PFSK-1 (cell line): ENCODE data around the gene FH.

ENCODE experiments used
- FOXP2 ChIP-seq: optimal IDR thresholded peaks from 2 replicates; pipeline ENCODE3; 2011; ENCODE audit warnings: borderline replicate concordance, control low read depth, inconsistent platforms; ENCODE audit not compliant: insufficient read depth; ENCODE audit errors: extremely low read length, extremely low read depth
- POLR2AphosphoS5 ChIP-seq: IDR thresholded peaks from 2 replicates; pipeline ENCODE4 v1.6.1; 2012; ENCODE audit warnings: low read depth, mild to moderate bottlenecking, control low read depth, low read length, moderate library complexity
- SIN3A ChIP-seq: IDR thresholded peaks from 2 replicates; pipeline ENCODE4 v1.6.1; 2012; ENCODE audit warnings: mild to moderate bottlenecking, low read length, moderate library complexity, borderline replicate concordance; ENCODE audit not compliant: insufficient read depth
- TAF1 ChIP-seq: IDR thresholded peaks from 2 replicates; pipeline ENCODE4 v1.6.1; 2012; ENCODE audit warnings: low read length, control low read depth, borderline replicate concordance; ENCODE audit not compliant: insufficient read depth
- TF ChIP-seq, protein P1 (sequence below), 2 experiments: IDR thresholded peaks; 2 replicates each; pipeline versions ENCODE4 v1.6.1 to v1.8.0; 2011 to 2012; ENCODE audit warnings: low read depth in 2 of 2, low read length in 2 of 2, control low read depth in 1 of 2, inconsistent platforms in 1 of 2, mild to moderate bottlenecking in 1 of 2, moderate library complexity in 1 of 2; ENCODE audit not compliant: insufficient read depth in 1 of 2

FH gene

DNA sequence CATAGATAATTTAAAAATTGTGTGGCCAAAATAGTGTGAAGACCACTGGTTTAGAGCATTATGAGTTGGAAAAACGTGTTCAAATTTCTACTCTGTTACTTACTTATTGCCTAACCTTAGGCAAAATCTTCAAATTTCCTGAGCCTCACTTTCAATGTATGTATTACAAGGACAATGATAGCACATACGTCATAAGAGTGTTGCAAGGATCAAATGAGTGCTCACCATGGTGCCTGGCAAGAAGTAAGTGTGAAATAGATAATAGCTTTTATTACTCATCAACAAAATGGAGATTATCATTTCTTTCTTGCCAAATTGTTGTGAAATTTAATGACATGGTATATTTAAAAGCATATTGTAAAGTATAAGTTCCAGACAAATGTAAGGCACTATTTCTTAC, 57.2 kb downstream of the FH start:
- TF ChIP-seq TAF1: no peak
- TF ChIP-seq, protein P1, sequence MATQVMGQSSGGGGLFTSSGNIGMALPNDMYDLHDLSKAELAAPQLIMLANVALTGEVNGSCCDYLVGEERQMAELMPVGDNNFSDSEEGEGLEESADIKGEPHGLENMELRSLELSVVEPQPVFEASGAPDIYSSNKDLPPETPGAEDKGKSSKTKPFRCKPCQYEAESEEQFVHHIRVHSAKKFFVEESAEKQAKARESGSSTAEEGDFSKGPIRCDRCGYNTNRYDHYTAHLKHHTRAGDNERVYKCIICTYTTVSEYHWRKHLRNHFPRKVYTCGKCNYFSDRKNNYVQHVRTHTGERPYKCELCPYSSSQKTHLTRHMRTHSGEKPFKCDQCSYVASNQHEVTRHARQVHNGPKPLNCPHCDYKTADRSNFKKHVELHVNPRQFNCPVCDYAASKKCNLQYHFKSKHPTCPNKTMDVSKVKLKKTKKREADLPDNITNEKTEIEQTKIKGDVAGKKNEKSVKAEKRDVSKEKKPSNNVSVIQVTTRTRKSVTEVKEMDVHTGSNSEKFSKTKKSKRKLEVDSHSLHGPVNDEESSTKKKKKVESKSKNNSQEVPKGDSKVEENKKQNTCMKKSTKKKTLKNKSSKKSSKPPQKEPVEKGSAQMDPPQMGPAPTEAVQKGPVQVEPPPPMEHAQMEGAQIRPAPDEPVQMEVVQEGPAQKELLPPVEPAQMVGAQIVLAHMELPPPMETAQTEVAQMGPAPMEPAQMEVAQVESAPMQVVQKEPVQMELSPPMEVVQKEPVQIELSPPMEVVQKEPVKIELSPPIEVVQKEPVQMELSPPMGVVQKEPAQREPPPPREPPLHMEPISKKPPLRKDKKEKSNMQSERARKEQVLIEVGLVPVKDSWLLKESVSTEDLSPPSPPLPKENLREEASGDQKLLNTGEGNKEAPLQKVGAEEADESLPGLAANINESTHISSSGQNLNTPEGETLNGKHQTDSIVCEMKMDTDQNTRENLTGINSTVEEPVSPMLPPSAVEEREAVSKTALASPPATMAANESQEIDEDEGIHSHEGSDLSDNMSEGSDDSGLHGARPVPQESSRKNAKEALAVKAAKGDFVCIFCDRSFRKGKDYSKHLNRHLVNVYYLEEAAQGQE (IDR thresholded peaks at IDR 0.05; ENCODE audit: insufficient read depth in 1 of 2, low read depth in 2 of 2, low read length in 2 of 2): no peak
- no peak for TF ChIP-seq POLR2AphosphoS5
- TF ChIP-seq SIN3A: no peak
- no peak for TF ChIP-seq FOXP2

DNA sequence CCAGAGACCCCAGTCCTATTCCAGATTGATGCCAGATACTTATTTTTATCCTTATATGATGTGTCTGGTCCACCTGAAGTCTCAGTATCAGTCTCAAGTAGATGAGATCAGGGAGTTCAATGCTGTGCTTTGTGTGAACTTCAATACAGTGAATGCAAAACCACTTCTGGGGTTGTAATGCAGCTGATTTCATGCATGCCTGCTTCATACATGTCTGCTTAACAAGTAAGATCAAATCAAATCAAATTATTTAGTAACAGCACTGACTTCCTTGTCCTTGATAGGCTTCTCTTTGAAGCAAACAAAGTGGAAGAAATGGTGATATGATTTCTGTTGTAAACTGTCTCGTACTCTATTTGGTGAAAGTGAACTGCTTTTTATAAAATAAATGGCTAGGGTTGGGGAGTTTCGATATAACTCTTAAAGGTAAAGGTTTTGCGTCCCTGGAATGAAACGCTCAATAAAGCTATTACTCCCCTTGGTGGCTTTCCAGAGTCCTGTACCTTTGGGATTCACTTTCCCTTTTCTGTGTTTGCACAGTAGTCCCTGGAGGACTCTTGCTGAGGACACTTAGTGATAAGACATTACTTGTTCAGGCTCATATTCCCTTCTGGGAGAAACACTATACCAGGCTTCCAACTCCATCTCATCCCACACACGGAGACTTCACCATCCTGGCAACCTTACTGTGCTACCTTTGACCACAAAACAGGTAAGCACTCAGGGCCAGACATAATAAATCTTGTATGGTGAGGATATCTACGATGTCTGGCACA, 59.3 kb downstream of the FH start:
- TF ChIP-seq FOXP2: no peak
- TF ChIP-seq POLR2AphosphoS5: no peak
- TF ChIP-seq TAF1: no peak
- TF ChIP-seq, protein P1 (IDR thresholded peaks at IDR 0.05; ENCODE audit: insufficient read depth in 1 of 2, low read depth in 2 of 2, low read length in 2 of 2): no peak
- no peak for TF ChIP-seq SIN3A

DNA sequence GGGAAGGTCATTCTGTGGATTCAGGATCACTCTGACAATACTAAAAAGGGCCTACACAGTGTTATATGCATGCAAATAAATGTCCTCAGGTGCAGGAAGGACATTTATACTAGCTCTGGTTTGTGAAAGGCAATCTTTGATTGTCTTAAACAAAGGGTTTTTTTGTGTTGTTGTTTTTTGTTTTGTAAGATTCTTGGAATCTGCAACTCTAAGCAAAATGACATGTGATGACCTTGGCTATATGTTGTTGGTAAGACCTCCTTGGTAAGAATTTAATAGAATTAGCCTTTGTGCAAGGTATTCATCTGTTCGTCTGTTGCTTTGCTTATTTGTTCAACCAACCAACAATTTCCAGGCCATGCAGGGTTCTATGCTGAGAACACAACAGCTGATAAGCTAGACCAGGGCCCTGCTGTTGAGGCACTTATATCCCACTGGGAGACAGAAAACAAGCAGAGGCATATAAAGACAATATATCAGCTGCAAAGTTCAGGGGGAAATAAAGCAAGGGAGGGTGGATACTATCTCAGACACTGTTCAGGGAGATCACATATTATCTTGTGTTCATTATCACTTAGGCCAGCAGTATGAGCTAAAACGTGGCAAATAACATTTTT, 60.3 kb downstream of the FH start:
- TF ChIP-seq FOXP2: no peak
- TF ChIP-seq TAF1: no peak
- no peak for TF ChIP-seq SIN3A
- no peak for TF ChIP-seq POLR2AphosphoS5
- TF ChIP-seq, protein P1 (IDR thresholded peaks at IDR 0.05; ENCODE audit: insufficient read depth in 1 of 2, low read depth in 2 of 2, low read length in 2 of 2): no peak

DNA sequence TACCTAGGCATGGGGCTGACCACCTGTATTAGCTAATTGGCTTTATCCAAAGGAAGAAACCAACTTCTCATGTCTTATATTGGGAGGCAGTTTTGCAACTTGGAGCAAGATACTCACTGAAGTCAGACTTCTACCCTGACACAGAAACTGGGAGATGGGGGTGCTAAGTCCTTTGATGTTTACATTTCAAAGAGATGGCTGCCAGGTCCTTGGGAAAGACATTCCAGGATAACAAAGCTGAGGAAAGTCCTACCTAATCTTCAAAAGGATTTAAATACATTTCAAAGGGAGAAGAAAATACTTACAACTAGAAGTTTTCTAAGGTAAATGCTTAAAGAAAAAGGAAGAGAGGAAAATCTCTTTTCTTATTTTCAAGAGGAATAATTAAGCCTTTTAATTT, 62.1 kb downstream of the FH start:
- TF ChIP-seq POLR2AphosphoS5: no peak

DNA sequence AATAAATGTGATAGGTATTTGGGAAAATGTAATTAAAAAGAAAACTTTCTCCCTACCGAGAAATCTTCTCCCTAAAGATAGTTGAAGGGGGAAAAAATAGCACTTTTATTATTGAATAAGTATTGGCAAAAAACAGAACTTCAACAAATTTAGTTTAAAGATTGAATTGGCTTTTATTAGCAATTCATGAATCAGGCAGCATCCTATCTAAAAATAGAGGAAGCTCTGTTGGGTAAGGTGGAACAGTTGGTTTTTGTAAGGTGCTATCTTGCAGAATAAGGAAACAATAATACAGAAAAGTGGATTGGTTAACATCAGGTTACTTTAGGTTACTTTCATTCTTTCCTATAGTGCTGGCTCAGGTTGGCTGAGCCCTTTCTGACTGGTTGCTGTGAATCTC, 62.8 kb downstream of the FH start:
- TF ChIP-seq FOXP2 (no peak), SIN3A (no peak), POLR2AphosphoS5 (no peak), TAF1 (no peak)
- TF ChIP-seq, protein P1 (IDR thresholded peaks at IDR 0.05; ENCODE audit: insufficient read depth in 1 of 2, low read depth in 2 of 2, low read length in 2 of 2): no peak
